HG02981 (cell line): Measurements from ENCODE around the gene CHST3.
"Not testable (repeated sequence)": the region's sequence is repeated elsewhere in the genome, so short reads cannot be mapped to it uniquely, and the experiment has no call there.

Source experiments
- ATAC-seq: cut with Tn5 transposase; IDR thresholded peaks from one replicate; pipeline ENCODE4 v1.9.1; 2021; ENCODE audit warnings: mild to moderate bottlenecking, moderate library complexity; ENCODE audit not compliant: unreplicated experiment

Gene CHST3

GRCh38 chr10:71964098-71964742 is at the start of gene CHST3:
Gene CHST3 (plus strand): TSS chr10:71964395. CDS start chr10:72005843, 41,448 bp downstream.
- ATAC-seq: no peak

- ATAC-seq: no peak
Measured at GRCh38 chr10:71916827-71917226, 47.4 kb upstream of the CHST3 start.

GRCh38 chr10:71918992-71919391 is 45.2 kb upstream of the CHST3 start:
- no peak for ATAC-seq

GRCh38 chr10:71919956-71920539 is 44.1 kb upstream of the CHST3 start:
- ATAC-seq: not testable (repeated sequence)

- ATAC-seq: no peak
Measured at GRCh38 chr10:71920540-71921323, 43.5 kb upstream of the CHST3 start.

GRCh38 chr10:71921324-71922027 is 42.7 kb upstream of the CHST3 start:
- no peak for ATAC-seq

GRCh38 chr10:71923138-71923692 is 41.0 kb upstream of the CHST3 start:
- ATAC-seq: no peak

GRCh38 chr10:71924771-71925170 is 39.4 kb upstream of the CHST3 start:
- ATAC-seq: no peak

GRCh38 chr10:71927159-71927558 is 37.0 kb upstream of the CHST3 start:
- no peak for ATAC-seq

GRCh38 chr10:71927776-71928592 is 36.2 kb upstream of the CHST3 start:
- ATAC-seq: no peak

GRCh38 chr10:71931295-71931694 is 32.9 kb upstream of the CHST3 start:
- no peak for ATAC-seq

- no peak for ATAC-seq
Measured at GRCh38 chr10:71933651-71934050, 30.5 kb upstream of the CHST3 start.

GRCh38 chr10:71938211-71938610 is 26.0 kb upstream of the CHST3 start:
- no peak for ATAC-seq

GRCh38 chr10:71939304-71939703 is 24.9 kb upstream of the CHST3 start:
- ATAC-seq: no peak

- ATAC-seq: no peak
Measured at GRCh38 chr10:71939861-71940474, 24.2 kb upstream of the CHST3 start.

- no peak for ATAC-seq
Measured at GRCh38 chr10:71940752-71941151, 23.4 kb upstream of the CHST3 start.

- no peak for ATAC-seq
Measured at GRCh38 chr10:71941318-71941717, 22.9 kb upstream of the CHST3 start.

- ATAC-seq: no peak
Measured at GRCh38 chr10:71945819-71946474, 18.2 kb upstream of the CHST3 start.

GRCh38 chr10:71946700-71947099 is 17.5 kb upstream of the CHST3 start:
- ATAC-seq: no peak
